ENCODE measurements around the gene LOX.

Gene LOX

GRCh38 chr5:122056913-122057312 is 21.1 kb downstream of the LOX start:
- TF ChIP-seq, protein P1, sequence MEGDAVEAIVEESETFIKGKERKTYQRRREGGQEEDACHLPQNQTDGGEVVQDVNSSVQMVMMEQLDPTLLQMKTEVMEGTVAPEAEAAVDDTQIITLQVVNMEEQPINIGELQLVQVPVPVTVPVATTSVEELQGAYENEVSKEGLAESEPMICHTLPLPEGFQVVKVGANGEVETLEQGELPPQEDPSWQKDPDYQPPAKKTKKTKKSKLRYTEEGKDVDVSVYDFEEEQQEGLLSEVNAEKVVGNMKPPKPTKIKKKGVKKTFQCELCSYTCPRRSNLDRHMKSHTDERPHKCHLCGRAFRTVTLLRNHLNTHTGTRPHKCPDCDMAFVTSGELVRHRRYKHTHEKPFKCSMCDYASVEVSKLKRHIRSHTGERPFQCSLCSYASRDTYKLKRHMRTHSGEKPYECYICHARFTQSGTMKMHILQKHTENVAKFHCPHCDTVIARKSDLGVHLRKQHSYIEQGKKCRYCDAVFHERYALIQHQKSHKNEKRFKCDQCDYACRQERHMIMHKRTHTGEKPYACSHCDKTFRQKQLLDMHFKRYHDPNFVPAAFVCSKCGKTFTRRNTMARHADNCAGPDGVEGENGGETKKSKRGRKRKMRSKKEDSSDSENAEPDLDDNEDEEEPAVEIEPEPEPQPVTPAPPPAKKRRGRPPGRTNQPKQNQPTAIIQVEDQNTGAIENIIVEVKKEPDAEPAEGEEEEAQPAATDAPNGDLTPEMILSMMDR (IDR thresholded peaks at IDR 0.05; ENCODE audit: insufficient read depth, low read depth, low read length, missing control alignments): no peak
- no peak overlapping the region for H3K4me3 ChIP-seq (ENCODE audit: low read length)
- DNase-seq (ENCODE audit: low read depth): no peak

GRCh38 chr5:122054266-122054665 is 23.8 kb downstream of the LOX start:
- H3K4me3 ChIP-seq (ENCODE audit: low read length): no peak overlapping the region
- TF ChIP-seq, protein P1 (IDR thresholded peaks at IDR 0.05; ENCODE audit: insufficient read depth, low read depth, low read length, missing control alignments): no peak
- DNase-seq (ENCODE audit: low read depth): no peak

DNA sequence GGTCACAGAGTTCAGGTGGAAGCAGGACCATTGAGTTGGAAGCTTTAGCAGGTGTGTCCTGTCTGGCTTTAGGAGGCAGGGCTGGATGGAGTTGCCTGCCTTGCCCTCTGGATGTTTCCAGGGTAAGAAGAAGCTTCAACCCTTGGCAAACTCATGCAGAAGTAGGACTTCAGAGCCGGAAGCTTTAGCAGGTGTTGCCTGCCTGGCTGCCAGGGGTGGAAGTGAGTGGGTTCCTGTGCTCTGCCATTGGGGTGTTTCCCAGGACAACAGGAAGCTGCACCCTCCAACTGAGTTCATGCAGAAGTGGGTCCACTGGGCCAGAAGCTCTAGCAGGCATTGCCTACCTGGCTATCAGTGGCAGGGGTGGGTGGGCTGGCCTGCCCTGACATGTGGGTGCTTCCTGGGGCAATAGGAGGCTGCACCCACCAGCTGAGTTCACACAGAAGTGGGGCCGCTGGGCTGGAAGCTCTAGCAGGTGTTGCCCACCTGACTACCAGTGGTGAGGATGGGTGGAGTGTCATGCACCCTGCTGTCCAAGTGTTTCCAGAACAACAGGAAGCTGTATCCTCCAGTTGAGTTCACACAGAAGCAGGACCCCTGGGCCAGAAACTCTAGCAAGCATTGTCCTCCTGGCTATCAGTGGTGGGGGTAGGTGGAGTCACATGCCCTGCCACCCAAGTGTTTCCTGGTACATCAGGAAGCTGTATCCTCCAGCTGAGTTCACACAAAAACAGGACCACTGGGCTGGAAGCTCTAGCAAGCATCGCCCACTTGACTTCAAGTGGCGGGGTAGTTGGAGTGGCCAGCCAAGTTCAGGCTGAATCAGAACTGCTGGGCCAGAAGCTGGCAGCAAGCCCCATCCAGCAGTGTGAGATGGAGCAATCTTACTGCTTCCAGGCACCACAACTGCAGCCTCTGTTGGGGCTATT is 24.6 kb downstream of the LOX start:
- TF ChIP-seq, protein P1 (IDR thresholded peaks at IDR 0.05; ENCODE audit: insufficient read depth, low read depth, low read length, missing control alignments): no peak
- no peak overlapping the region for H3K4me3 ChIP-seq (ENCODE audit: low read length)

GRCh38 chr5:122051569-122051968 is 26.5 kb downstream of the LOX start:
- H3K4me3 ChIP-seq (ENCODE audit: low read length): no peak overlapping the region
- DNase-seq (ENCODE audit: low read depth): no peak
- TF ChIP-seq, protein P1 (IDR thresholded peaks at IDR 0.05; ENCODE audit: insufficient read depth, low read depth, low read length, missing control alignments): no peak

More for the DNA sequence above, 24.6 kb downstream of the LOX start:
- DNase-seq (ENCODE audit: low read depth): no peak

DNA sequence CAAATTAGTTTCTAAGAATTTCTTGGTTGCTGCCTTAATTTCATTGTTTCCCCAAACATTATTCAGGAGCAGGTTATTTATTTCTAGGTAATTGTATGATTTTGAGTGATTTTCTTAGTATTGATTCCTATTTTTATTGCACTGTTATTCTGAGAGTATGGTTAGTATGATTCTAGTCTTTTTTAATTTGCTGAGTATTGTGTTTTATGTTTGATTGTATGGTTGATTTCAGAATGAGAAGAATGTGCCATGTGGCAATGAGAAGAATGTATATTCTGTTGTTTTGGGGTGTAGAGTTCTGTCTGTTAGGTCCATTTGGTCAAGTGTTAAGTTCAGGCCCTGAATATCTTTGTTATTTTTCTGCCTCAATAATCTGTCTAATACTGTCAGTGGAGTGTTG is 27.1 kb downstream of the LOX start:
- H3K4me3 ChIP-seq (ENCODE audit: low read length): no peak overlapping the region
- TF ChIP-seq, protein P1 (IDR thresholded peaks at IDR 0.05; ENCODE audit: insufficient read depth, low read depth, low read length, missing control alignments): no peak
- DNase-seq (ENCODE audit: low read depth): no peak

GRCh38 chr5:122040636-122041302 is 37.3 kb downstream of the LOX start:
- no peak for DNase-seq (ENCODE audit: low read depth)
- TF ChIP-seq, protein P1 (IDR thresholded peaks at IDR 0.05; ENCODE audit: insufficient read depth, low read depth, low read length, missing control alignments): no peak

More at GRCh38 chr5:122040636-122041302, 37.3 kb downstream of the LOX start:
- H3K4me3 ChIP-seq (ENCODE audit: low read length): no peak overlapping the region
